Epithelial cell of esophagus (primary cell): ENCODE data around the gene LCE2D.

ENCODE experiments used
- DNase-seq: peaks from one replicate; pipeline ENCODE4 v3.0.0; 2010; ENCODE audit warnings: low read depth
- H3K4me3 ChIP-seq: 2 replicates; pipeline ENCODE4 v1.5.1; 2011; ENCODE audit warnings: mild to moderate bottlenecking, low read length, control low read depth
- TF ChIP-seq, protein P1 (sequence below): IDR thresholded peaks from 2 replicates; pipeline ENCODE4 v1.5.1; 2011; ENCODE audit warnings: low read depth, mild to moderate bottlenecking, low read length, control low read depth, inconsistent platforms; ENCODE audit not compliant: insufficient read depth; ENCODE audit errors: missing control alignments

The LCE2D gene

DNA sequence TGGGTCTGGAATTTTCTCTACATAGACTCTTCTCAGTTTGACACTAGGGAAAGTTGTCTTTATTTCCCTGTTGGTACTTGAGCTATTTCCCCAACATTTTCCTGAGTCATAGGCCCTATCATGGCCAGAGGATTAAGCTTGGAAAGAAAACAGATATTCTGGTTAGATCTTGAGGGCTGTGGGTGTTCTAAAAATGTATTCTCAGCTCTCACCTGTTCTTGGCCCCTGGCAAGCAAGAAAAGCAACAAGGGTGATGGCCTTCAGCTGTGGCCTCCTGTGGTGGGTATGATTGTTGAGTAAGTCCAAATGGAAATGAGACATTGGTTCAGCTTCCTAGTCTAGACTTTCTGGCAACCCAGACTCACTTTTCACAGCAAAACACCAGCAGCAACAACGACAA is 22.8 kb upstream of the LCE2D start:
- no peak for DNase-seq
- no peak overlapping the region for H3K4me3 ChIP-seq
- TF ChIP-seq, protein P1, sequence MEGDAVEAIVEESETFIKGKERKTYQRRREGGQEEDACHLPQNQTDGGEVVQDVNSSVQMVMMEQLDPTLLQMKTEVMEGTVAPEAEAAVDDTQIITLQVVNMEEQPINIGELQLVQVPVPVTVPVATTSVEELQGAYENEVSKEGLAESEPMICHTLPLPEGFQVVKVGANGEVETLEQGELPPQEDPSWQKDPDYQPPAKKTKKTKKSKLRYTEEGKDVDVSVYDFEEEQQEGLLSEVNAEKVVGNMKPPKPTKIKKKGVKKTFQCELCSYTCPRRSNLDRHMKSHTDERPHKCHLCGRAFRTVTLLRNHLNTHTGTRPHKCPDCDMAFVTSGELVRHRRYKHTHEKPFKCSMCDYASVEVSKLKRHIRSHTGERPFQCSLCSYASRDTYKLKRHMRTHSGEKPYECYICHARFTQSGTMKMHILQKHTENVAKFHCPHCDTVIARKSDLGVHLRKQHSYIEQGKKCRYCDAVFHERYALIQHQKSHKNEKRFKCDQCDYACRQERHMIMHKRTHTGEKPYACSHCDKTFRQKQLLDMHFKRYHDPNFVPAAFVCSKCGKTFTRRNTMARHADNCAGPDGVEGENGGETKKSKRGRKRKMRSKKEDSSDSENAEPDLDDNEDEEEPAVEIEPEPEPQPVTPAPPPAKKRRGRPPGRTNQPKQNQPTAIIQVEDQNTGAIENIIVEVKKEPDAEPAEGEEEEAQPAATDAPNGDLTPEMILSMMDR = no peak

DNA sequence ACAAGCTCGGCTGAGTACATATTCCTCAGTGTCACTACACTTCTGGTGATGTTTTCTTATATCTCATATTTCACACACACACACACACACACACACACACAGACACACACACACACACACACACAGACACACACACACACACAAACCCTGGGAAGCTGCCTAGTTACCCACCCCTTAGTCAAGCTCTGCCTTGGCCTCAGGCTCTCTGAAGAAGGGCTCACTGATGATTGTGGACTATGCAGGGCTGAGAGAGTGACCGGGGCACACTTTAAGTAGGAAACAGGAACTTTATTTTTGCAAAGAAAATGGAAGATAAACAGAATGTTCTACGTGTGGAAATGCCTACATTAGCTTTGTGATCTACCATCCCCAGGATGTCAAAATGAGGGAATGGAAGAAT is 19.2 kb upstream of the LCE2D start:
- TF ChIP-seq, protein P1 = no peak
- no peak for DNase-seq
- H3K4me3 ChIP-seq = no peak overlapping the region

DNA sequence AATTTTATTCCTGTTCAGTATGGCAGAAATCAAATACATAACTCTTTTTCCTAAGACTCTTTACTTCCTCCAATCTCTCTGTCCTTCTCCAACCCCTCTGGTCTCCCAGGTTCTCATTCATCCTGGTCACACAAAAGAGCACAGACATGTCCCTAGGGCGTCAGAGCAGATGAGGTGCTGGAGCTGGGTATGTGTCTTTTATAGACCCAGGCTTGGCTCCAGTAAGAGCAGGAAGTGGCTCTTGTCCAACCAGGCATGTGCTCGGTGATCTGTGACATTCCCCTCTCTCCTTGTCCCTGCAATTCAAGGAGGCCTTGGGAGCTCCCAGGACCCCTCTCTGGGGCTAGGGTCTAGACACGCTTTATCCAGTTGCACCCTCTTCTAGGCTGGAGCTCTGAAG is 18.0 kb upstream of the LCE2D start:
- no peak overlapping the region for H3K4me3 ChIP-seq
- TF ChIP-seq, protein P1 = no peak
- DNase-seq = no peak

DNA sequence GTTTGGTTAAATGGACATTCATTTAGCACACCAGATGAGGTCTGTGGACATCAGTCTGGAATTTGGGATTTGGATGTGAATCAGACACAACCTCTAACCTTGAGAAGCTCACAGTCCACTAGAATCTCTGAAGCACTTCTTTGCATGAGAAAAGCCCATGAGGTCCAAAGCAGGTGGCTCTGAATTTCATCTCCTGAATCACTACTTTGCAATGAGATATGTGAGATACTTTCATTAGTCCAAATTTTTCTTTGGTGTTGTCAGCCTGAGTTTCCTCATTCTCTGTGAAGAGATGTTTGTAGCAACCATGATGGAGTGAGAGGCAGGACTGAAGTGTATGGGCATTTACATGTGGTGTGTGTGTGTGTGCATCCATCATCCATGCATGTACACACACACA is 16.5 kb upstream of the LCE2D start:
- H3K4me3 ChIP-seq = no peak overlapping the region
- TF ChIP-seq, protein P1 = no peak
- no peak for DNase-seq

DNA sequence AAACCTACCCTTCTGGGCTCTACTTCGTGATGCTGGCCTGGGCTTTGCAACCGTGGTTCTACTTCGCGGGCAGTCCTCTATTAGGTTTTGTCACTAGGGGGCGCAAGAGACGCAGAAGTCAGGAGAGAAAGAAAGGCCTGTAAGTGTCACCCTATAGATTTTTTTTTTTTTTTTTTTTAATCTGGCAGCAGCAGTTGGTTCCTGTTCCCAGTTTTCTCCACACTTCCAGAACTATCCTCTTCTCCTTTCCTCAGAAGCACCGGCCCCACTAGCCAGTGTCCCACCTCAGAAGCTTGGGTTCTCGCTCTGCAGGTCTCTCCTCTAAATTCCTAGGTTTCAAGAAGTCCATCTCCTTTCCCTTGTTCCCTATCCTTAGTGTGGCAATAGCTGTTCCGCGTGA is 9.1 kb upstream of the LCE2D start:
- H3K4me3 ChIP-seq = no peak overlapping the region
- DNase-seq = peak; percentile 79
- TF ChIP-seq, protein P1 = peak; percentile 86

DNA sequence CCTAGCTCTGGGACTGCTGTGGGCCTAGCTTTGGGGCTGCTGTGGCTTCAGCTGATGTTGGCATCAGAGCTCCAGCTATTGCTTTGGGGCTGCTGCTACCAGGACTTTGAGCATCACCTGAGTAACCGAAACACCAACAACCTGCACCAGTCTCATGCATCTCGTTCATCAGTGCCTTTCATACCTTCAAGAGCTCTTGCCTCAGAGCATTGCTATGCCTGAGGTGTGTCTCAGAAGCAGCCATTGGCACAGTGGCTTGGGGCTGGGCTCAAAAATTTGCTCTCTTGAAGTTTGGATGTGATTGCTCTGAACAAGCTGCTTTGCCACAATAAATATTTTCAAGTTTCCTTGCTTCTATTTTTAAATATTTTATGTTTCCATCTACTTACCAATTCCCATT is 6.7 kb upstream of the LCE2D start:
- no peak for DNase-seq
- no peak overlapping the region for H3K4me3 ChIP-seq
- TF ChIP-seq, protein P1 = no peak

DNA sequence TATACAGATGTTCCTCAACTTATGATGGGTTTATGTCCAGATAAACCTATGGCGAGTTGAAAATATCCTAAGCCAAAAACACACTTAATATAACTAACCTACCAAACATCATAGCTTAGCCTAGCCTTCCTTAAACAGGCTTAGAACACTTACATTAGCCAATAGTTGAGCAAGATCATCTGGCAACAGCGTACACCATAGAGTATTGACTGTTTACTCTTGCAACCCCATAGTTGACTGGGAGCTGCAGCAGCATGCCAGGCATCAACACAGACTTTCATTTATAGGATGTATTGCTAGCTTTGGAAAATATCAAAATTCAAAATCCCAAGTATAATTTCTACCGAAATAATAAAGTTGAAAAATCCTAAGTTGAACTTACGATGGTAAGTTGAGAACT is 5.5 kb upstream of the LCE2D start:
- TF ChIP-seq, protein P1 = no peak
- no peak overlapping the region for H3K4me3 ChIP-seq
- DNase-seq = no peak
